Activated CD4-positive, alpha-beta T cell treated with anti-CD3 and anti-CD28 coated beads, Interleukin-2, Interleukin-4, amounts not matched to agents 100 ng/mL and 50 ng/mL, durations not matched to agents 16 hours and 8 hours (primary cell): ENCODE results near the gene SLC22A23.

Experiments
- DNase-seq: peaks from one replicate; pipeline ENCODE4 v3.0.0-alpha.2; 2020; ENCODE audit warnings: low spot score

SLC22A23 gene

GRCh38 chr6:3471286-3471685 is 14.4 kb upstream of the SLC22A23 start:
- DNase-seq = no peak

GRCh38 chr6:3468585-3468984 is 11.7 kb upstream of the SLC22A23 start:
- DNase-seq = no peak

GRCh38 chr6:3467996-3468395 is 11.1 kb upstream of the SLC22A23 start:
- DNase-seq = no peak

DNA sequence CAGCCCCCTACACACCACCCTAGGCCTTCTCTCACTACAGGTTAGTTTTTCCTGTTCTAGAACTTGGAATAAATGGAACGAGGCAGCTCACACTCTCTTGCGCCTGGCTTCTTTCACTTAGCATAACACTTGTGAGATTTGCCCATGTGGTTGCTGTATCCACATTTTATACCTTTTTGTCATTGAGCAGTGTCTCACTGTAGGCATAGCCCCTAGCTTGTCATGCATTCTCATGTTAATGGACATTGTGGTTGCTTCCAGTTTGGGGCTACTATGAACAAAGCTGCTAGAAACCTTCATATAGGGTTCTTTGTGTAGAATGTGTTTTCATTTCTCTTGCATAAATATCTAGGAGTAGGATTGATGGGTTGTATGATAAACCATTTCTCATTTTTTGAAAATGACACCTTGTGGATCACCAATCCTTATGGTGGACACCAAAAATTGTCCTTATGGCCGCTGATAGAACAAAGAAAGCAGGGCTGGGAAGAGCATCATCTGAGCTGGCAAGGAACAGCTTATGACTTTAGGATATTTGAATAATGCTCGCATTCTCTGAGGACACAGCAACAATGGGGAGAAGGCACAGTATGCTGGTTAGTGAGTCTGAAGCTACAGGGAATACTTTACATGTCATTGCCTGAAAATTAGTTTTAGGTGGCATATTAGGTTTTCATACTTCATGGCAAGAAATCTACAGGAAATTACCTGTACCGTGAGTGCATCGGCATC is 9.8 kb upstream of the SLC22A23 start:
- DNase-seq = no peak

GRCh38 chr6:3460253-3460652 is 3.4 kb upstream of the SLC22A23 start:
- no peak for DNase-seq

DNA sequence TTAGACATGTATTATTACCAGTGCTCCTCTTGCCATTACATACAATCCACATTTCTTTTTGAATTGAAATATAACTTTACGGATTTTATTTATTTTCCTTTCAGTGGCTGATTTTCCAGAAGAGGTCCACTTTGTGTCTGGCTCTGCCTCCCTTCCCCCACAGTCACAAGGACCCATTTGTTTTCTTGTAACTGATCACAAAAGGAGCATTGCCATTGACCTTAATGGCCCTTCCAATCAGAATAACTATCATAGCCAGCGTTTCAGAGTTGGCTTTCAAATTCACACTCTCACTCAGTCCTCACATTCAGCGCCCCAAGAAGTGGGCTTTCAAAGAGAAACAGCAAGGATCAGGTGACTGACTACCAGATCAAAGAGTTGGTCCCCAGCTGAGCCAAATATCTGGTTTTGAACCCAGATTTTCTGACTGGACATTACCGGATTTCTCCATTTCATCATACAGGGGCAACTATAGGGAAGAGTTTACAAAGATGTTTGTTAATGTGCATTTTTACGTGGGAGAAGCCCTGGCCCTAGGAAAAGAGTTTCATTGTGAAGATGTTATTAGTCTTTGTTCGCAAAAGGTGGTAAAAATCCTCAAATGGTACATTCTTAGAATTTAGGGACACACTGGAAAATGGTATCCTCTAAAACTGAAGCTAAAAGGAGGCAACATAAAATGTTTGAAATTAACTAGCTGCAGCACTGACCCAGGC is 2.0 kb upstream of the SLC22A23 start:
- no peak for DNase-seq

DNA sequence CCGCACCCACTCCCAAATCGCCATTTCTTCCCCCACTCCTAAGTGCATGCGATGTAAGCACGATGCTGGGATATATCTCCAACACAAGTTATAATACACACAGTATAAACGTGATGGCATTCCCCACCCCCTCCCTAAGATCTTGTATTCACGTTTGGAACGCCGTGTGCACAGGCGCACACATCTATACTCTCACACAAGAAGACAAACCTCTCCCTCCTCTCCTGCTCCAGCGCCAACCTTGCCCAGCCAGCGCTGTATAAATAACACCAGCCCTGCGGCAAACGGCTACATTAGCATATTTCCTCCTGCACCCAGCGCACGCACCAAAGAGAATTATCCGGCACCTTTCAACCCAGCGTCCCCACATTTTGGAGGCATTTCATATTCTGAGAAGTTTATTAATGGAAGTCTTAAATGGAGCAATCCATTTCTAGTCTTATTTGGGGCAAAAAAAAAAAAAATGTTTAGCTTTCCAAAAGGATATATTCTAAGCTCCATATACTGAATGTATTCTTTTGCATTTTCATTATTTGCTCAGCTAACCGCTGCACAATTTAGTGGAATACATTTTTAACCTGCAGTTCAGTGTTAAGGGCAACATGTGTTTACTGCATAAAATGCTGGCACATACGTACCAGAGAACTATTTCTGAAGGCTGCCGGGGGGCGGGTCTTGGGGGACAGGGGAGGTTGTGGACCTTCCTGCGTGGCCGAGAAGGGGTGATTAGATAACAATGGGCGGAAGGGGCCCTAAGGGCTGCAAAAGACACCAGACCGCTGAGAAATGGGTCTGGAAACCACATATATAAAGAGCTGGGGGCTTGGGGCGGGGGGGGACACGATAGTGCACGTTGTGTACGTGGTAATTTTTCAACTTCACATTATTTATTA is 1.1 kb upstream of the SLC22A23 start:
- no peak for DNase-seq

DNA sequence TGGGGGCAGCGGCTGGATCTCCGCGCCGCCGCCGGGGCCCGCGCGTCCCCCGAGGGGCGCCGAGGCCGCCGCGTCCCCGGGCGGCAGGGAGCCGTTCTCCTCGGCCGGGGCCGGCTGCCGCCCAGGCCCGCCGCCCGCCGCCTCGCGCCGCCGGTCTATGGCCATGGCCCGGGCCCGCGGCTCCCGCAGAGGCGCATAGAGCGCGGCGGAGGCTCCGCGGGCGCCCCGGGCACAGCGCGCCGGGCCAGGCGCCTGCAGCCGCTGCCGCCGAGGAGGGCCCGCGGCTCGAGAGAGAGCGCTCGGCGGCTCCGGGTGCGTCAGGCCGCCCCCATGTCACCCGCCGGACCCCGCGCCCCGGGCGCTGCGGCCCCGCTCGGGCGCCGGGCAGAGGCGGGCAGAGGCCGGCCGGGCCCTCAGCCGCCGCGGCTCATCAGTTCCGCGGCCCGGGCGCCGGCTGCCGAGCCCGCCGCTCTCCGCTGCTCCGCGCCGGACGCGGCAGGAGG is 404 bp downstream of the SLC22A23 start:
- DNase-seq = no peak

- DNase-seq = no peak
These were observed 1.1 kb downstream of the SLC22A23 start for GRCh38 chr6:3455569-3456394.

DNA sequence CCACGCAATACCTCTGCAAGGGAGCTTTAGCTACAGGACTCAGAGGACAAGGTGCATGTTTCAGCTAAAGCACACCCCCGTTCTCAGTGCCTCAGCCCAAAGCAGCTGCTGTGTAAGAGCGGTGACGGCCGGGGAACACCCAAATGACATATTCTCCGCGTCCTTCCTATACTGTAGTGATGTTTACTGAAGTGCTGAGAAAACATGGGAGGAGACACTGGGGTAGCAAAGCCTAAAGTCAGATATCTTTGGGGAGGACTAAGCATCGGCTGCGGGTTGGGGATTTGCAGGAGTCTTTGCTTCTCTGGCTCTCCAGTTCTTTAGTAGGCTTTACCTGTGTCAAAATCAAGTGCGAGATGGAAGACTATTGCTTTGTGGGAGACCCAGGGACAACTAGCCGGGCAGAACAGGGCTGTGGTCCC is 1.7 kb downstream of the SLC22A23 start:
- DNase-seq = no peak

DNA sequence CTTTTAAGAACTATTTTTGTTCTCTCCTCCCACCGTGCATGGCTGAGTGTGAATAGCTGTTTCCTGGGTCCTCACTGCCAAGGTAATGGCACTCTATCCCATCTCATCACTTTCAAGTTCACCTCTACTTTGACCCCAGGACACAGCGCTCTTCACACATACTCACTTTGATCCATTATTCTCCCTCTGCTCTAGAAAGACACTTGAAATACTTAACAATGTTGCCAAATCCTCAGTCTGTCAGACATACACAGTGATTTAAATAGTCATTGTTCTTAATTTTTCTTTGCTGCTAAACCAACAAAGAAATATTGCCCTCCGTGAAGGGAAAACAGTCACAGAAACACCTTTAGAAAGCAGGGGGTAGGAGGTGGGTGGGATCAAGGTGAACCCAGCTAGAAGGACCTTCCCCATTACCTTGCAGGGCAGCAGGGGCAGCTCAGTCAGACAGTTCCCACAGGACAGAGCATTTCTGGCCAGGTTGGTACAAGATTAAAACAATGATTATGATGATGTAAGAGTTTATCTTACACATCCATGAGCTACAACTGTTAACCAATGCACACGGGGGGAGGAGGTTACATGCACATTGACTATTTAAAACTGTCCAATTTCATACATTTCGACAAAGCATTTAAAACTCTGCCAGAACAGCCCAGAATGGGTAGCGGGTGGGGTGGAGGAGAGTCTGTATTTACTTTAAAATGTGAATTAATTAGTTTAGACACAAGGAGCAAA is 2.4 kb downstream of the SLC22A23 start:
- no peak for DNase-seq

DNA sequence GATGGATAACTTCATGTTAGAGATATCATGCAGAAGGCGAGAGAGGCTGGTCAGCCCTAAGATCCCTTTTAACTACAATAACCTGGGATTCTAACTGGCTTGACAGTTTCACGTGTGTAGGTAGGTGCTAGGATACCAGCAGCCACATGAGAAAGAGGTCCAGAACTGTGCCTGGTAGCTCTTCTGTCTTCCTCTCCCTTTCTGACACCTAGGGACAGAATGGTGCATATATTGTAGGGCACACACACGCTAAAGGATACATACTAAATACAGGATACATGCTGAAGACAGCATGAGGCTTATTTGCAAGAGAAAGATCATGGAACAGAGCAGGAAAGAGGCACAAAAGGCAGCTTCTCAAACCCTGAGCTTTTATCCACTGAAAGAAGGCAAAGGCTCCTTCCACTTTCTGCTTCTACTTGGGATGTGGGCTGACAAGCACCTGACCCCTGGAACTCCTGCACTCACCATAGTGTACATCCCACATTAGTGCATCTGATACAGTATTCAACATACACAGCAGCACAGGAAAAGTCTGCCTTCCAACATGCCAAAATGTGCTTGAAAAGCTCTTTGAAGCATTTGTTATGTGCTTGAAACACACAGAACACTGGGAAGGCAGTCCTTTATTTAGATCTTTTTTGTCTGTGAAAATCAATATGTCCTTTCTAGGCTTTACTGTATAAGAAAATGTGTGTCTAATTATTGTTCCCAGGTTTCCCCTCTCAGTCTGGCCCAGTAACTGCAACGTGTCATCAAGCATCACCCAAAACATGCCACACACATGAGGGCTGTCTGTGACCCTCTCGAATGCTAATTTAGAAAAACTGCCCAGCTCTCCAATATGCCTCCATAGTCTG is 3.2 kb downstream of the SLC22A23 start:
- DNase-seq = no peak

- DNase-seq = no peak
These were observed 5.4 kb downstream of the SLC22A23 start for GRCh38 chr6:3451498-3451897.

DNA sequence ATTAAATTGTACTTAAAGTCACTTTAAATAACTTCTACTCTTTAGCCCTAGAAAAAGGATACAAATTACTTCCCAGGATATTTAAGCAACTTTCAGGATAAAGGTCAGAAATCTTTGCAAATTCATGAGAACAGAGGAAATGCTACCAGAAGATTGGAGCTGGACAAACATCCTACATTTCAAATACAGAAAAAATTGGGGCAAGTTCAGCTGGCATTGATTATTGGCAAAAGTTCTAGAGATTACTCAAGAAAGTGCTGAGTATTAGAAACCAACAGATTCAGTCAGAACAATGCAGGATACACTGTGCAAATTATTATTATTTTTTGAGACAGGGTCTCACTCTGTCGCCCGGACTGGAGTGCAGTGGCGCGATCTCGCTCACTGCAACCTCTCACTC is 6.0 kb downstream of the SLC22A23 start:
- DNase-seq = no peak

- DNase-seq = no peak
These were observed 7.0 kb downstream of the SLC22A23 start for GRCh38 chr6:3449750-3450305.

- DNase-seq = no peak
These were observed 7.5 kb downstream of the SLC22A23 start for GRCh38 chr6:3449321-3449720.

- no peak for DNase-seq
These were observed 9.8 kb downstream of the SLC22A23 start for GRCh38 chr6:3447005-3447404.

DNA sequence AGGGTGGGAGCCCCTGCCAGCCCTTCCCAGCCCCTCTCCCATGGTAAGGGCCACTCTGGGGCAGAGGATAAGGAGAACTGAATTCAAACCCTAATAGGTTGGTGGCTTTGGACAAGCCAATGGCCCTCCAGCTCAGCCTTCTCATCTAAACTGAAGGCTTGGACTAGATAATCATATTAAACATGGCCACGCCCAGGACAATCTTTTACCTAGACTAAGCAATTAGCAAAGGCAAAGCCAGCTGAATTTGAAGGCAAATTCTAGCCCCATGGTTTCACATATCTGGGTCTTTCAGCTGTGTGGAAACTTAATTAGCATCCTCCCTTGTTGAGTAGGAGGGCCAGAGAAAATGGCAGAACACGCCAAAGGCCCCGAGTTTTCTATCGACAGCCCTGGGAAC is 10.7 kb downstream of the SLC22A23 start:
- no peak for DNase-seq

DNA sequence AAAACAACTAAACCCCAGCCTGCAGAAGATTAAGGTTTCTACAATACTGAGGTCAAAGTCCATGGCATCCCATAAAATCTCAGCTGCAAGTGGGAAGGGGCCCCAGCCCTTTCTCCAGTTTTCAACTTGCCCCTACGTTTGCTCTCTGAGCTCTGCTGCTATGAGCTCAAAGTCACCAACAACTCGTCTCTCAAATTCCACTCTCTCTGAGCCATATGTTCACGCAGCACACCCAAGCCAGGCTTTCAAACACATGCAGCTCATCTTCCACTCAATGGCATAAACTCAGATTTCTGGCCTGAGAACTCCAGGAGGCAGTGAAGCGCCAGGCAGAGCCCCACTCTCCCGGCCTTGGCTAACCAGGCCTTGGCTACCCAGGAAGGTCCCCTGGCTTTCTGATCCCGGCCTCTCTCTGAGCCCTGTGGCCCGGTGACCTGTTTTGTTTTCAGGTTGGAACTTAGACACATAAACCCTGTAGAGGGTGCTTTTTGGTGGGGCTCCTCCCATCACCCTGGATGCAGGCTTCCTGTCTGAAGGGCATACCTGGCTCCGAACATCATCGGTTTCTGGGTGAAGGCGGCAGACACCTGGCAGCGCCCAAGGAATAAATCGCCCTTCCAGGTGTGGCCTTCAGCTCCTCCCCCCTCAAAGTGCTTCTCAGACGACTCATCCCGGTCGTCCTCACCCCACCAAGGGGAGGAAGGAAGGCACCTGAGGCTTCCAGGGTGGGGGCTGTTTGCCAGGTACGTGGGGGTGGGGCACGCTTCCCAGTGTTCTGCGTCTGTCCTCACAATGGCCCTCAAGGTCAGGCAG is 12.4 kb downstream of the SLC22A23 start:
- no peak for DNase-seq
